GM12872 (cell line): ENCODE results near the gene CHGA.

Experiments
- TF ChIP-seq, protein P1 (sequence below): IDR thresholded peaks from 3 replicates; pipeline ENCODE4 v1.5.1; 2011; ENCODE audit warnings: low read depth, mild to moderate bottlenecking, low read length, moderate library complexity; ENCODE audit not compliant: insufficient read depth

CHGA gene

GRCh38 chr14:92932448-92933395, 9.8 kb downstream of the CHGA start:
- TF ChIP-seq, protein P1, sequence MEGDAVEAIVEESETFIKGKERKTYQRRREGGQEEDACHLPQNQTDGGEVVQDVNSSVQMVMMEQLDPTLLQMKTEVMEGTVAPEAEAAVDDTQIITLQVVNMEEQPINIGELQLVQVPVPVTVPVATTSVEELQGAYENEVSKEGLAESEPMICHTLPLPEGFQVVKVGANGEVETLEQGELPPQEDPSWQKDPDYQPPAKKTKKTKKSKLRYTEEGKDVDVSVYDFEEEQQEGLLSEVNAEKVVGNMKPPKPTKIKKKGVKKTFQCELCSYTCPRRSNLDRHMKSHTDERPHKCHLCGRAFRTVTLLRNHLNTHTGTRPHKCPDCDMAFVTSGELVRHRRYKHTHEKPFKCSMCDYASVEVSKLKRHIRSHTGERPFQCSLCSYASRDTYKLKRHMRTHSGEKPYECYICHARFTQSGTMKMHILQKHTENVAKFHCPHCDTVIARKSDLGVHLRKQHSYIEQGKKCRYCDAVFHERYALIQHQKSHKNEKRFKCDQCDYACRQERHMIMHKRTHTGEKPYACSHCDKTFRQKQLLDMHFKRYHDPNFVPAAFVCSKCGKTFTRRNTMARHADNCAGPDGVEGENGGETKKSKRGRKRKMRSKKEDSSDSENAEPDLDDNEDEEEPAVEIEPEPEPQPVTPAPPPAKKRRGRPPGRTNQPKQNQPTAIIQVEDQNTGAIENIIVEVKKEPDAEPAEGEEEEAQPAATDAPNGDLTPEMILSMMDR, result no peak

DNA sequence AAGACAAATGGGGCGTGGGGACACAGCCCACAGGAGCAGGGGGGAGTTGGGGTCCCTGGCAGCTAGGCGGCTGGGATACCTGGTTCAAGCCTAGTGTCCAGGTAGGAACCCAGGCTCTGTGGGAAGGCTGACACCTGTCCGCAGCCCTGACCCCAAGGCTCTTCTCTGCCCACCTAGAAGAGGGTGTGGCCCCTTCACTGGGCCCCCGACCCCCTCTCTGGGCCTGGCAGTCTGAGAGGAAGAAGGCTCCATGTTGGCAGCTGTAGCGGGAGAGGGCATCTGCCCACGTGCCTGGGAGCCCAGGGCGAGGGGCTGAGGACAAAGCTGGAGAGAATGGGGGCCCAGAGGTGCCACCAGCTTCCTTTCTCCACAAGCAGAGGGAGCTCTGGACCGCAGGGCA, 10.5 kb downstream of the CHGA start:
- TF ChIP-seq, protein P1, result no peak

DNA sequence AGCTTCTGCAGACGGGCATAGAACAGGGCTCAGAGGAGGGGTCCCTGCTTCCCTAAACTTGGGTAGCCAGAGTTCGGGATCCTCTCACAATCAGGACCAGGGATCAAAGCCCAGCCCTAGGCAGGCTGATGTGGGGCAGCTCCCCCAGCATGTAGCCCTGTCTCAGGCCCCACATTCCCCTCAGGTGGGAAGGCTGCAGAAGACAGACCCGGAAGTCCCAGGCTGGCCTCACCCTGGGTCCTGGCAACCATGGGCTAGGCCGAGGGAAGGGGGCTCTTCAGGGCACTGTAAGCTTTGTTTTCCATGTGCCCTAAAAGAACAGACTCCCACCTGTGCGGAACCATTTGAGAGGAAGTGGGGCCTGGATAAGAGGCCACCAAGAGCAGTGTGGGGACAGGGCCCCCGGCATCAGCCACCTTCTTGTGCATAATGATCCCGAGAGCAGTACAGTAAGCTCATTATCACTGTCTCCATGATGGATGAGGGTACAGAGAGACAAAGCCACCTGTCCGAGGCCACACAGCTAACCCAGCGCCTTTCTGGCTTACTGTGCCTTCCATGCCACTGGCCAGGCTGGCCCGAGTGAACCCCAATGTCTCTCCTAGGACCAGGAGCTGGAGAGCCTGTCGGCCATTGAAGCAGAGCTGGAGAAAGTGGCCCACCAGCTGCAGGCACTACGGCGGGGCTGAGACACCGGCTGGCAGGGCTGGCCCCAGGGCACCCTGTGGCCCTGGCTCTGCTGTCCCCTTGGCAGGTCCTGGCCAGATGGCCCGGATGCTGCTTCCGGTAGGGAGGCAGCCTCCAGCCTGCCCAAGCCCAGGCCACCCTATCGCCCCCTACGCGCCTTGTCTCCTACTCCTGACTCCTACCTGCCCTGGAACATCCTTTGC, 11.5 kb downstream of the CHGA start:
- TF ChIP-seq, protein P1, result no peak

DNA sequence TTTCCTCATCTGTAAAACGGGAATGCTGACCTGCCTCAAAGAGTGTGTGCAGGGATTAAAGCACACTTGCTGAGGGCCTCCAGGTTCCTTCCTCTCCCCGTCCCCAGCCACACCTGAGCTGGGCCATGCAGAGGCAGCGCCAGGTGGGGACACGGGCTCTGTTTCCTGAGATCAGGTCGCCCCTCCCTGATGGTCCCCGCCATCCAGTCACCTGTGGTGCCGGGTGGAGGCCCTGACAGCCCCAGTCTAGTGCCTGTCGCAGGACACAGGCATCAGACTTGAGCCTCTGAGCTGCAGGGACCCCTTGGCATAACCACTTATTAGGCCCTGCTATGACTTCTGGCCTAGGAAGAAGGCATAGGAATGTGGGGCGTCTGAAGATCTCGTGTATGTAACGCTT, 12.5 kb downstream of the CHGA start:
- TF ChIP-seq, protein P1, result no peak

DNA sequence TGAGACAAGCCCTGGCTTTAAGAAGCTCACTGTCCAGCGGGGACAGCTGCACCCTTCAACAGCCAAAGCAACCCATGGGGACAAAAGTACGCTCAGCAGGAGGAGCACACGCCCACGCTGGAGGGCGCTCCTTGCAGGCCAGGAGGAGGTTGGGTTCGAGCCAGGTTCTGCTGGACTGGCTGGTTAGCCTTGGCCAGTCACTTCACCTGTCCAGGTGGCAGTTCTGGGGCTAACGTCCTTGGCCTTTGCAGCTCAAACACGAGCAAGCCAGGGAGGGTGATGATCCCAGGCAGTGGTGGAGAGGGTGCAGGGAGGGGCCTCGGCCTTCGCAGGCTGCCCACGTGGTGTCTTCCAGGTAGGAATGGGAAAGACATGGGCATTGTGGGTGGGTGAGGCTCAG, 13.1 kb downstream of the CHGA start:
- TF ChIP-seq, protein P1, result no peak

DNA sequence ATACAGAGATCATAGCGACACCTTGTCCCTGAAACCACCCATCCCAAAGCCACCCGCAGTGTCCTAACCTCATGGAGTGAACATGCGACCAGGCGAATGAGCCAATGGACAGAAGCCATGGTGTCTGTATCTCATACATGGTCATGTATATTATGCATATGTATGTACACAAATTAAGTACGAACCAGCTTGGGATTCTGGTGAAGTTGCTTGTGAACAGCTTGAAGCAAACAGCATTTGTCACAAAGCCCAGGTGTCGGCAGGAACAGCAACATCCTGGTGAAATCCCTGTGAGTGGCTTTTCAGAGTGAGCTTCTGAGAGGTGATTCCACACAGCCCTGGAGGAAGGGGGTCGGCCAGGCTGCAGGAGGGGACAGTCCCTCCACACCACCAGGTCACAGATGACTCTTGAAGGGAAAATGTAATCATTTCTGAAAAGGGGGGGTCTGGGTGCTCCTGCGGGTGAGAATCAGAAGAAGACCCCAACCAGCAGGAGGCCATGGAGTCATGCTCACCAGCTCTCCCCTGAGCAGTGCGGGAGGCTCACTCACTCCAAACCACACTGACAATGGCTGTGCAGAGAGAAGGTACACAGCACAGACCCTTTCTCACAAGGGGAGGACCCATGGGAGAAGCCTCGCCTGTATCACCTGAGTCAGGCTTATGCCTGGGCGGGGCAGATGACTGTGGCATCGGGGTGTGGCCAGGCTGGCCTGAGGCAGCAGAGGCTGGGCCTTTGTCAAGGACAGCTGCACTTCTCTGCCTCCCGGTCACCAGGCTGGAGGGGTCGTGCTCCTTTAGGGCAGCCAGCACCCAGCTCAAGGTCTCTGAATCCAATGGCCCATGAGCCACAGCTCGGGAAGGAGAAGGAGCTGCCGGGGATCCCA, 14.3 kb downstream of the CHGA start:
- TF ChIP-seq, protein P1, result no peak
